ENCODE data around the gene IER5.

Gene IER5

DNA sequence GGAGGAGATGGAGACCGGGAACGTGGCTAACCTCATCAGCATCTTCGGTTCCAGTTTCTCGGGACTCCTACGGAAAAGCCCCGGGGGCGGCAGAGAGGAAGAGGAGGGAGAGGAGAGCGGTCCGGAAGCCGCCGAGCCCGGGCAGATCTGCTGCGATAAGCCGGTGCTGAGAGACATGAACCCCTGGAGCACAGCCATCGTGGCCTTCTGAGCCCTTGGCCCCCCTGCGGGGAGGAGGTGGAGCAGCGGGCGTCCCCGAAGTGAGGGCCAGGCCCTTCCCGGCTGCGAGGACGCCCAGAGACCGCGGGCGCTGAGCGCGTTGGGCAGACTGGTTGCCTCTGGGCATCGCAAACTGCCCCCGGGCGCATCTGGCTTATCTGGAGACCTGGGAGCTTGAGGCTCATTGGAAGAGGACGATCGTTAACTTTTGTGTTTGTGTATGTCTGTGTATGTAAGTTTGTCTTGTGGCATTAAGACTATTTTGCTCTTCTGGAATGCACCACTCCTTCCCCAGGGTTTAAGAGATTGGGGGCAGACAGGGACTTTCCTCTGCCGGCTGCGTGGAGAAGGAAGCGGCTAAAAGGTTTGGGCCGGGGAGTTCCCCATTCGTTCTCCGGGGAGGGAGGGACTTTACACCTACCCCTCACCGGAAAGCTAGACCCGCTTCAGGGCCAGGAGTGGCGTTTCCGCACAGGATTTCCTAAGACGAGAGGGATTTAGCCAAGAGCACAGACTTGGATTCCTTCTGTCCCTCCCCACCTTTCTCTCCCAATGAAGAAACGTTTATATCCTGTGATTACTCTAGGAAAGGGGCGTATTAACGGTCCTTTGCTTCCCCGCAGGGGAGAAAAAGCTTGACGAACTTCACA is 1.4 kb downstream of the IER5 start:
- peak overlapping the region; percentile 83 for H3K4me3 ChIP-seq (ENCODE audit: low read depth, low read length)
- TF ChIP-seq, protein P1, sequence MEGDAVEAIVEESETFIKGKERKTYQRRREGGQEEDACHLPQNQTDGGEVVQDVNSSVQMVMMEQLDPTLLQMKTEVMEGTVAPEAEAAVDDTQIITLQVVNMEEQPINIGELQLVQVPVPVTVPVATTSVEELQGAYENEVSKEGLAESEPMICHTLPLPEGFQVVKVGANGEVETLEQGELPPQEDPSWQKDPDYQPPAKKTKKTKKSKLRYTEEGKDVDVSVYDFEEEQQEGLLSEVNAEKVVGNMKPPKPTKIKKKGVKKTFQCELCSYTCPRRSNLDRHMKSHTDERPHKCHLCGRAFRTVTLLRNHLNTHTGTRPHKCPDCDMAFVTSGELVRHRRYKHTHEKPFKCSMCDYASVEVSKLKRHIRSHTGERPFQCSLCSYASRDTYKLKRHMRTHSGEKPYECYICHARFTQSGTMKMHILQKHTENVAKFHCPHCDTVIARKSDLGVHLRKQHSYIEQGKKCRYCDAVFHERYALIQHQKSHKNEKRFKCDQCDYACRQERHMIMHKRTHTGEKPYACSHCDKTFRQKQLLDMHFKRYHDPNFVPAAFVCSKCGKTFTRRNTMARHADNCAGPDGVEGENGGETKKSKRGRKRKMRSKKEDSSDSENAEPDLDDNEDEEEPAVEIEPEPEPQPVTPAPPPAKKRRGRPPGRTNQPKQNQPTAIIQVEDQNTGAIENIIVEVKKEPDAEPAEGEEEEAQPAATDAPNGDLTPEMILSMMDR (IDR thresholded peaks at IDR 0.05; ENCODE audit: low read depth, low read length) = no peak
- in situ Hi-C loops (cut with HindIII; ENCODE audit: low sequenced_read_pairs) = loop anchor here (5.0 kb wide), 1 partner anchor 77 kb away; no protein-coding TSS in a partner anchor
- peak; percentile 53 for DNase-seq (ENCODE audit: low read depth, low spot score)

DNA sequence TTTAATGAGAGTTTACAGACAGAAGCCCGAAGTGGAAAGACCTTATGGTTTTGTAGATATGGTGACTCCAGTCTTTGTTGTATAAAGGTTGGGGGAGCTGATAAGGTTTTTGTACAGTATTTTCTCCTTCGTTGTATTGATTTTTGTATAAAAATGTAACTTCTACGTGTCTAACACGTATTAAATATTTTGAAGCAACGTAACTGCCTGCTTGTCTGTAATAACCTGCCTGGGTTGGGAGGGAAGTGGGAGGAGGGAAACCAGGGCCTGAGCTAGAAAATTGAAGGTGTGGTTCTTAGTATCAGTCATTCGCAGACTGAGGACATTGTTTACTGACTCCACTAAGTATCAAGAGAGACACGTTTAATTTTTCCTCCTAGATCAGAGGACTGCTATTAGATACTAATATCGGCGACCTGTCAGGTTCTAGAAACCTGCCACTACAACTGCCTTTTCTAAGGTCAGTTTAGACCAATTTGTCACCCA is 2.2 kb downstream of the IER5 start:
- TF ChIP-seq, protein P1 (IDR thresholded peaks at IDR 0.05; ENCODE audit: low read depth, low read length) = no peak
- in situ Hi-C loops (cut with HindIII; ENCODE audit: low sequenced_read_pairs) = loop anchor here (5.0 kb wide), 1 partner anchor 77 kb away; no protein-coding TSS in a partner anchor
- DNase-seq (ENCODE audit: low read depth, low spot score) = no peak
- H3K4me3 ChIP-seq (ENCODE audit: low read depth, low read length) = peak overlapping the region; percentile 83

DNA sequence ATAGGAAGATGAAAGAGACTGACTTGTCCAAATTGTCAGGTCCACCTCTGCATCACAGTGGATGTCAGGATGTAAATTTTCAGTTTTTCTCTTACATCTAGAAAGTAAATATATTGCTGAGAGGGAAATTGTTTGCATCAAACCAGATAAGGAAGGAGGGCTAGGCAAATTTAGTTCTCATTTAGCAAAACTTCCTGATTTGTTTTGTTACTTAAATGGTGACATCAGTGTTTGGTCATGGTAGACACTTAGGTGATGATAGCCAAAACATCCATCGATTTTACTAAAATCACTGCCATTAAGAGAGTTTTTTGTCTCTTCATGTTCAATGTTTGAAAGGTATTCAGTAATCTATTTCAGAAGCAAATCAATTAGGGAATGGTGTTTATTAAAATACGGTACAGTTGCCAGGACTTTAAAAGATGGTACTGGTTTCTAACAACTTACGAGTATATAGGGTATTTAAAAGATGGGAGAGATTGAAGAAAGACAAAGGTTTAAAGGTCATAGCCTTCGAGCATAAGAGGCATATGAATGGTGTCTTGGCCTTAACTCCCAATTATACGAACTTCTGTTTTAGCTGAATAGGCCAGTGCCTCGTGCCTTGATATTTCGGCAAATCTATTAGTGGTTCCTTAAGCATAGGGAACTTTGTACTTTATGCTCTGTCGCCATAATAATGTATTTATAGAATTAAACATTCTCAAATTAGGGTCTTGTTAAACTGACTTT is 3.0 kb downstream of the IER5 start:
- in situ Hi-C loops (cut with HindIII; ENCODE audit: low sequenced_read_pairs) = loop anchor here (5.0 kb wide), 1 partner anchor 76 kb away; no protein-coding TSS in a partner anchor
- no peak for DNase-seq (ENCODE audit: low read depth, low spot score)
- TF ChIP-seq, protein P1 (IDR thresholded peaks at IDR 0.05; ENCODE audit: low read depth, low read length) = no peak
- peak overlapping the region; percentile 83 for H3K4me3 ChIP-seq (ENCODE audit: low read depth, low read length)

DNA sequence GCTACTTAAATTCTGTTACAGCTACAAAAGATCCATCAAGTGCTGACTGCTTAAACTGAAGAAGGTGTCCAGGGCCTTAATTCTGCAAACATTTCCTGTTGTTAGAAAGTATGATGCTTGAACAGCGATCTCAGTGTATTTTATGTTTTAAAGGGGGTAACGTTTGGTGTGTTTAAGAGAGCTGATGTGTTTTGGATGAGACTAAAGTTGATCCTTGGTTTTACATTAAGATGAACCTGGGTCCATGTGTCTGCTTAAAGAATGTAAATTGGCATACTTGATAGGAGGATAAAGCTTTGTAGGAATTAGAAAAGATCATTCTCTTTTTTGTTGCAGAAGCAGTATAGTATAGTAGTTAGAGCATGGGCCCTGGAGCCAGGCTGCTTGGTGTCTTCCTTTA is 3.6 kb downstream of the IER5 start:
- DNase-seq (ENCODE audit: low read depth, low spot score) = no peak
- TF ChIP-seq, protein P1 (IDR thresholded peaks at IDR 0.05; ENCODE audit: low read depth, low read length) = no peak
- in situ Hi-C loops (cut with HindIII; ENCODE audit: low sequenced_read_pairs) = loop anchor here (5.0 kb wide), 1 partner anchor 75 kb away; no protein-coding TSS in a partner anchor
- peak overlapping the region; percentile 83 for H3K4me3 ChIP-seq (ENCODE audit: low read depth, low read length)

DNA sequence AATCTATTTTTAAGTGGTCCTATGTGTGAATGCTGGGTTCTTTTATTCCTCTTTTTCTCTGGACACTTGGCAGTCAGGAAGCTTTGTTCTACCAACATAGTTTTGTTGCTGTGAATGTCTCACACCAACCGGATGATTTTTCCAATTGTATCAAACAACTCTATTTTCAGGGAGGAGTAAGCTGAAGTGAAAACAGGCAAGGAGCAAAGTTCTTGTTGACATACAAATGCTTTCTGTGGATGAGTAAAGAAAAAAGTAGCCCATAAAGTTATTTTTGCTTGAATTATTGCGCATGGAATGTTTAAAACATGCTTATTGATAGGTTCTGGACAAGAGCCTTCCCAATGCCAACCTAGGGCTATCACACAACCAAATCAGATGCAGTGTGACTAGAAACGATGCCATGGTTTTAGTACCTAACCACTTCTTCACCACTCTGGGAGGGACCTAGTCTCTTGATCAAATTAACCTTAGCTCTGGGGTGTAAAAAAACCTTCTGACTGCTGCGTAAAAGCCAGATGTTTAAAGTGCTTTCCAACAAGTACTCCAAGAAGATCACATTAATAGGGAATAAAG is 4.5 kb downstream of the IER5 start:
- no peak overlapping the region for H3K4me3 ChIP-seq (ENCODE audit: low read depth, low read length)
- TF ChIP-seq, protein P1 (IDR thresholded peaks at IDR 0.05; ENCODE audit: low read depth, low read length) = no peak
- in situ Hi-C loops (cut with HindIII; ENCODE audit: low sequenced_read_pairs) = loop anchor here (5.0 kb wide), 1 partner anchor 74 kb away; no protein-coding TSS in a partner anchor
- no peak for DNase-seq (ENCODE audit: low read depth, low spot score)

All from astrocyte of the spinal cord (primary cell).